SU-DHL-6 (cell line): ENCODE results near the gene FAM120A.

Source experiments
- CTCF ChIP-seq: fragments of 200-600 bp; sonication (generic); IDR thresholded peaks from one replicate; pipeline ENCODE4 v1.5.1; 2017; ENCODE audit warnings: antibody characterized with exemption, mild to moderate bottlenecking, low read length, moderate library complexity; ENCODE audit not compliant: insufficient read depth, poor library complexity, severe bottlenecking
- EZH2phosphoT487 ChIP-seq: fragments of 200-600 bp; sonication (generic), shearing (Covaris generic); conservative IDR thresholded peaks from 2 replicates; pipeline ENCODE4 v1.6.1; 2018; ENCODE audit warnings: mild to moderate bottlenecking, antibody characterized with exemption, low read length, moderate library complexity, mixed read lengths

GRCh38 chr9:93577078-93577974 lies 125.8 kb downstream of the FAM120A start:
- TF ChIP-seq CTCF: no peak
- no peak for TF ChIP-seq EZH2phosphoT487
